B cell (primary cell): Measurements from ENCODE around the gene TRAPPC12. TPM values are rescaled to one million over a fixed set of nuclear protein-coding genes. Genes with fewer than 3 reads are reported as not detected.
"Not testable (repeated sequence)": the region's sequence is repeated elsewhere in the genome, so short reads cannot be mapped to it uniquely, and the experiment has no call there.

Source experiments
- ATAC-seq: fragments of 200-7000 bp; cut with Tn5 transposase; one replicate; pipeline ENCODE4 v1.10.0; 2021; ENCODE audit warnings: low read depth, mild to moderate bottlenecking, moderate number of reproducible peaks, moderate library complexity
- CTCF ChIA-PET: fragments of 350-600 bp; sonication (Branson Sonifier 250); formaldehyde crosslinking; loops from one replicate; lab custom pipeline; 2021; ENCODE audit warnings: antibody characterized with exemption, inconsistent platforms; lab: Charles Lee
- POLR2A ChIA-PET: fragments of 350-600 bp; sonication (Branson Sonifier 250); formaldehyde crosslinking; loops from one replicate; lab custom pipeline; 2021; ENCODE audit warnings: antibody characterized with exemption; lab: Charles Lee
- DNase-seq: peaks from one replicate; pipeline ENCODE4 v3.0.0; 2013
- H2AFZ ChIP-seq: 2 replicates; pipeline ENCODE4 v1.6.1; 2012; ENCODE audit warnings: mild to moderate bottlenecking, low read depth, low read length; ENCODE audit not compliant: insufficient read depth, poor library complexity, severe bottlenecking
- H3K27ac ChIP-seq, 2 donors: 1 replicate in 1 of 2; 2 replicates in 1 of 2; pipeline ENCODE4 v1.5.1; 2012 to 2013; ENCODE audit warnings: low read length in 2 of 2, mild to moderate bottlenecking in 2 of 2, moderate library complexity in 1 of 2
- H3K27me3 ChIP-seq, 4 experiments: fragments of 200-600 bp in 1 of 4; sonication (generic) in 1 of 4; replicated peaks in 1 of 4; 1 replicate in 2 of 4; 2 replicates in 2 of 4; pipeline versions ENCODE4 v1.6.1 to v1.7.0; 2013 to 2016; ENCODE audit warnings: low read length in 3 of 4, mild to moderate bottlenecking in 2 of 4, mixed read lengths in 1 of 4, moderate library complexity in 1 of 4; ENCODE audit not compliant: insufficient read depth in 4 of 4, control insufficient read depth in 3 of 4; ENCODE audit errors: control extremely low read depth in 1 of 4
- H3K36me3 ChIP-seq, 2 experiments: replicated peaks in 1 of 2; 1 replicate in 1 of 2; 2 replicates in 1 of 2; pipeline versions ENCODE4 v1.6.1 to v1.7.1; 2013; ENCODE audit warnings: low read length in 1 of 2; ENCODE audit not compliant: insufficient read depth in 2 of 2, control insufficient read depth in 1 of 2; ENCODE audit errors: control extremely low read depth in 1 of 2, extremely low read depth in 1 of 2
- H3K4me1 ChIP-seq, 2 donors: fragments of 200-600 bp in 1 of 2; sonication (generic) in 1 of 2; 1 replicate in 1 of 2; 2 replicates in 1 of 2; pipeline versions ENCODE4 v1.5.1 to v1.6.1; 2013 to 2017; ENCODE audit warnings: low read length in 2 of 2; ENCODE audit not compliant: control insufficient read depth in 2 of 2, insufficient read depth in 2 of 2
- H3K4me2 ChIP-seq: replicated peaks from 2 replicates; pipeline ENCODE3; 2012; ENCODE audit warnings: mild to moderate bottlenecking, low read depth, low read length; ENCODE audit not compliant: poor library complexity, severe bottlenecking
- H3K4me3 ChIP-seq, 5 experiments: fragments of 200-600 bp in 1 of 5; sonication (generic) in 1 of 5; 1 replicate in 3 of 5; 2 replicates in 2 of 5; pipeline versions ENCODE4 v1.5.1 to v1.7.0; 2011 to 2016; ENCODE audit warnings: low read length in 4 of 5, mild to moderate bottlenecking in 4 of 5, low read depth in 2 of 5, control low read depth in 1 of 5, moderate library complexity in 1 of 5; ENCODE audit not compliant: insufficient read depth in 1 of 5; ENCODE audit errors: control extremely low read depth in 1 of 5, extremely low read depth in 1 of 5
- H3K79me2 ChIP-seq: fragments of 200-600 bp; sonication (generic); one replicate; pipeline ENCODE4 v1.6.0; 2016; ENCODE audit warnings: low read length; ENCODE audit not compliant: control insufficient read depth, insufficient read depth
- H3K9ac ChIP-seq: fragments of 200-600 bp; sonication (generic); 2 replicates; pipeline ENCODE4 v1.6.1; 2017; ENCODE audit warnings: mild to moderate bottlenecking, low read length, moderate library complexity
- H3K9me3 ChIP-seq, 3 donors: one replicate each; pipeline versions ENCODE4 v1.6.1 to v1.7.1; 2013; ENCODE audit warnings: low read length in 2 of 3; ENCODE audit not compliant: control insufficient read depth in 2 of 3, insufficient read depth in 1 of 3; ENCODE audit errors: control extremely low read depth in 1 of 3
- H4K20me1 ChIP-seq: 2 replicates; pipeline ENCODE4 v1.6.0; 2012; ENCODE audit warnings: mild to moderate bottlenecking, low read length; ENCODE audit not compliant: insufficient read depth, control insufficient read depth, poor library complexity, severe bottlenecking
- H3K27ac Mint-ChIP-seq: one replicate; pipeline ENCODE4 v1.8.0; 2021; ENCODE audit warnings: mixed read lengths
- H3K27me3 Mint-ChIP-seq: one replicate; pipeline ENCODE4 v1.8.0; 2021; ENCODE audit warnings: mixed read lengths
- H3K4me1 Mint-ChIP-seq: one replicate; pipeline ENCODE4 v1.8.0; 2021; ENCODE audit warnings: mixed read lengths
- H3K4me3 Mint-ChIP-seq: one replicate; pipeline ENCODE4 v1.8.0; 2021; ENCODE audit warnings: mixed read lengths
- H3K9me3 Mint-ChIP-seq: one replicate; pipeline ENCODE4 v1.8.0; 2022; ENCODE audit warnings: mixed read lengths; ENCODE audit not compliant: insufficient read depth
- WGBS: methylation state at CpG from one replicate; pipeline ENCODE4 v1.1.5; 2013; ENCODE audit warnings: missing lambda C conversion rate; ENCODE audit not compliant: insufficient coverage; 5-methylcytosine and 5-hydroxymethylcytosine counted together
- intact Hi-C: fragments of 100-400 bp; cut with micrococcal nuclease; formaldehyde crosslinking; loops from one replicate; pipeline ENCODE4 v1.10.0; 2022
- polyA plus RNA-seq: library from polyadenylated mRNA; depleted of rRNA; stranded (reverse); fragments of >200 nt; gene quantifications from 2 replicates; pipeline ENCODE4 v1.2.3, GENCODE V29; 2012
- total RNA-seq, 2 donors: library from RNA; stranded (reverse); fragments of 120-200 nt in 1 of 2; gene quantifications; 1 replicate in 1 of 2; 2 replicates in 1 of 2; pipeline versions ENCODE4 v1.2.3 to v1.2.4, GENCODE V29; 2013 to 2022
- TF ChIP-seq, protein P1 (sequence below): fragments of 200-600 bp; IDR thresholded peaks from one replicate; pipeline ENCODE4 v1.8.0; 2022; ENCODE audit warnings: antibody characterized with exemption, mild to moderate bottlenecking

Gene TRAPPC12
- total and polyA plus RNA-seq, 2 donors (not counting 1 experiment from before 2014, with no cell fraction given) = 80.9 to 151 TPM

DNA sequence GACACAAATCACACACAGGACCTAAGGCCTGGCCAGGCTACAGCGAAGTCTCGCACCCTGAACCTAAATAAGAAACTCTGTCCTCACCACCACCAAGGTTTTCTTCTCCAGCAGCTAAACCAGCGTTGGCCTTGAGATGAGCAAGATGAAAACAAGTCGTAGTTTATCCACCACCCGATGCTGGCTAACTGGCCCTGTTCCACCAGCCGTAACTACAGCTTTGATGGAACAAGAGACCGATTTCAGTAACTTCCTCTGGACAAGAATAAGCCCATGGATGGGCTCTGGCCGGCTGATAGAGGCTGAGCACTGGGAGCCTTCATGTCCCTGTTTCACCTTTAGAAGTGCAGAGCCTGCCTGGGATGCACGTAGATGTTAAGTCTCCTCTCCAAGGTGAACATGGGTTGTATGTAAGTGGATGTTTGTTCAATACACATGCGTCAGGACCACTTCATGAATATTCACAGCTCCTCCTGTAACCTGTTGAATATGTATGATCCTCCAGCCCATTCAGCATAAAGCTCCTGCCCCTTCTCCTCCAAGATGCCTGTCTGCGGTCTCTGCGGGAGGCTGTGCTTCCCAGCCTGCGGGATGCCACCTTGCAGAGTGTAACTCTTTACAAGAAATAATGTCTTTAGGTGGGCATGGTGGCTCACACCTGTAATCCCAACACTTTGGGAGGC lies 115.6 kb downstream of the TRAPPC12 start:
- H3K9me3 ChIP-seq = no peaks in the 10 kb centered on the region
- ChIA-PET CTCF (no interaction called here), POLR2A (no interaction called here)
- peaks cover 0 to 30% of the 10 kb centered on the region in 2 experiments for H3K36me3 ChIP-seq
- no peak overlapping the region for H2AFZ ChIP-seq
- 98% methylated on average over 8 of the region's 13 CpGs for WGBS
- no peaks in the 10 kb centered on the region for H3K4me1 ChIP-seq
- Mint-ChIP-seq H3K4me1 (no peaks in the 10 kb centered on the region), H3K27me3 (no peaks in the 10 kb centered on the region), H3K27ac (no peak overlapping the region), H3K9me3 (no peaks in the 10 kb centered on the region), H3K4me3 (no peak overlapping the region)
- H3K4me3 ChIP-seq = no peak overlapping the region
- ATAC-seq = no peak
- TF ChIP-seq, protein P1, sequence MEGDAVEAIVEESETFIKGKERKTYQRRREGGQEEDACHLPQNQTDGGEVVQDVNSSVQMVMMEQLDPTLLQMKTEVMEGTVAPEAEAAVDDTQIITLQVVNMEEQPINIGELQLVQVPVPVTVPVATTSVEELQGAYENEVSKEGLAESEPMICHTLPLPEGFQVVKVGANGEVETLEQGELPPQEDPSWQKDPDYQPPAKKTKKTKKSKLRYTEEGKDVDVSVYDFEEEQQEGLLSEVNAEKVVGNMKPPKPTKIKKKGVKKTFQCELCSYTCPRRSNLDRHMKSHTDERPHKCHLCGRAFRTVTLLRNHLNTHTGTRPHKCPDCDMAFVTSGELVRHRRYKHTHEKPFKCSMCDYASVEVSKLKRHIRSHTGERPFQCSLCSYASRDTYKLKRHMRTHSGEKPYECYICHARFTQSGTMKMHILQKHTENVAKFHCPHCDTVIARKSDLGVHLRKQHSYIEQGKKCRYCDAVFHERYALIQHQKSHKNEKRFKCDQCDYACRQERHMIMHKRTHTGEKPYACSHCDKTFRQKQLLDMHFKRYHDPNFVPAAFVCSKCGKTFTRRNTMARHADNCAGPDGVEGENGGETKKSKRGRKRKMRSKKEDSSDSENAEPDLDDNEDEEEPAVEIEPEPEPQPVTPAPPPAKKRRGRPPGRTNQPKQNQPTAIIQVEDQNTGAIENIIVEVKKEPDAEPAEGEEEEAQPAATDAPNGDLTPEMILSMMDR = no peak
- H3K27ac ChIP-seq = no peak overlapping the region
- no peaks in the 10 kb centered on the region for H3K27me3 ChIP-seq
- no peak overlapping the region for H3K9ac ChIP-seq
- no peaks in the 10 kb centered on the region for H4K20me1 ChIP-seq
- DNase-seq = no peak
- H3K79me2 ChIP-seq = no peaks in the 10 kb centered on the region
- intact Hi-C loops = no loop called here
- H3K4me2 ChIP-seq = no peak overlapping the region

DNA sequence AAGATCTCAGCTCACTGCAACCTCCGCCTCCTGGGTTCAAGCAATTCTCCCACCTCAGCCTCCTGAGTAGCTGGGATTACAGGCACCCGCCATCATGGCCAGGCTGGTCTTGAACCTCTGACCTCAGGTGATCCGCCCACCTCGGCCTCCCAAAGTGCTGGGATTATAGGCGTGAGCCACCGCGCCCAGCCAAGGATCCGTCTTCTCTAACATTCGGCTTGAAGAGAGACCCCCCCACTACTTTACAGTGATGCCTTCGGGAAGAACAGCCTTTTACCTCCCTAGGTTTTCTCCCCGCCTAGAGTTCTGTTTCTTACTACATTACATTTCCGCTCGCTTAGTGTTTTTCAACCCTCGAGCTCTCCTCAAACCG lies 117.2 kb downstream of the TRAPPC12 start:
- POLR2A ChIA-PET = not testable (repeated sequence)

More for the DNA sequence above, 117.2 kb downstream of the TRAPPC12 start:
- H3K27me3 Mint-ChIP-seq, H3K79me2 ChIP-seq, H3K4me1 ChIP-seq, H3K27ac ChIP-seq, H3K9ac ChIP-seq, intact Hi-C loops, H4K20me1 ChIP-seq, H3K9me3 Mint-ChIP-seq, H3K4me1 Mint-ChIP-seq, DNase-seq, H3K27ac Mint-ChIP-seq, ATAC-seq, H3K27me3 ChIP-seq, H3K4me3 ChIP-seq, H3K4me3 Mint-ChIP-seq, H2AFZ ChIP-seq, H3K4me2 ChIP-seq, H3K9me3 ChIP-seq, CTCF ChIA-PET: not testable (repeated sequence)
- peaks cover 0 to 30% of the 10 kb centered on the region in 2 experiments for H3K36me3 ChIP-seq
- 94% methylated on average over 7 of the region's 15 CpGs for WGBS
